CD4-positive, alpha-beta T cell treated with Interleukin-10 for 1 hour (primary cell): ENCODE measurements around the gene LIMS4.
"Not testable (repeated sequence)": the region's sequence is repeated elsewhere in the genome, so short reads cannot be mapped to it uniquely, and the experiment has no call there.

Source experiments
- DNase-seq: peaks from one replicate; pipeline ENCODE4 v3.0.0-alpha.2; 2020

LIMS4 gene, protein sequence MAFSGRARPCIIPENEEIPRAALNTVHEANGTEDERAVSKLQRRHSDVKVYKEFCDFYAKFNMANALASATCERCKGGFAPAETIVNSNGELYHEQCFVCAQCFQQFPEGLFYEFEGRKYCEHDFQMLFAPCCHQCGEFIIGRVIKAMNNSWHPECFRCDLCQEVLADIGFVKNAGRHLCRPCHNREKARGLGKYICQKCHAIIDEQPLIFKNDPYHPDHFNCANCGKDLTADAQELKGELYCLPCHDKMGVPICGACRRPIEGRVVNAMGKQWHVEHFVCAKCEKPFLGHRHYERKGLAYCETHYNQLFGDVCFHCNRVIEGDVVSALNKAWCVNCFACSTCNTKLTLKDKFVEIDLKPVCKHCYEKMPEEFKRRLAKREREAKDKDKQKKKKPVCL

DNA sequence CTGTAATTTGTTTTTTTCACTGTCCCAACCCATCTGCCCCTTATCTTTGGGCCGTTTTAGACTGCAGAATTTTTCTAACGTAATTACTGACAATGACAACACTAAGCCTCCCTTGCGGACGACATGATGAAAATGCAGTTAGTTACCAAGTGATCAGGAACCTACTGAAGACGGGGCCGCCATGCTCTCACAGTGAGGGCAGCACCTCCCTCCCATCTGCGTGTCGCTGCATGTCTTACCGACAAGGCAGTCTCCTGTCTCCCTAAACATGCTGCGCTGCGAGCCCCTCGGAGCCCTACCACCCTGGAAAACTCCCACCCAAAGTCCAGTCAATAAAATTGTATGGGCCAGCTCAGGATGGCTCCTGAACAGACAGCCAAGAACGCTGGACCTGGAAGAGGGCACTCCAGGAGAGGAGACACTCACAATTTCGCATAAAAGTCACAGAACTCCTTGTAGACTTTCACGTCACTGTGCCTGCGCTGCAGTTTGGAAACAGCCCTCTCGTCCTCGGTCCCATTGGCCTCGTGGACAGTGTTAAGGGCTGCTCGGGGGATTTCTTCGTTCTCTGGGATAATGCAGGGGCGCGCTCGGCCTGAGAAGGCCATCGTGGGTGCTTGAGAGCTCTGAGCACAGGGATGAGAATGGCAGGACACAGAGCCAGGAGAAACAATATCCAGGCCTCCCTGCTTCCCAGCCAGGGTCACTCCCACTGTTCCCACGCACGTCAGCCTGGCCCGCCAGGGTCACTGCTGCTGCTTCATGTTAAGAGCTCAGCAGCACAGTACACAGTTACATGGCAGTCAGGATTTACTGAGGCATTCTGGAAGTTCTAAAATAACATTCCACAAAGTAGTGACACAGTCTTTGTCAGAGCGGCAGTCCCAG is at the start of gene LIMS4:
Gene LIMS4 (minus strand): TSS at position 646 of the 888 bp plus-strand sequence. CDS start 38 bp downstream, at position 608.
- DNase-seq = not testable (repeated sequence)

DNA sequence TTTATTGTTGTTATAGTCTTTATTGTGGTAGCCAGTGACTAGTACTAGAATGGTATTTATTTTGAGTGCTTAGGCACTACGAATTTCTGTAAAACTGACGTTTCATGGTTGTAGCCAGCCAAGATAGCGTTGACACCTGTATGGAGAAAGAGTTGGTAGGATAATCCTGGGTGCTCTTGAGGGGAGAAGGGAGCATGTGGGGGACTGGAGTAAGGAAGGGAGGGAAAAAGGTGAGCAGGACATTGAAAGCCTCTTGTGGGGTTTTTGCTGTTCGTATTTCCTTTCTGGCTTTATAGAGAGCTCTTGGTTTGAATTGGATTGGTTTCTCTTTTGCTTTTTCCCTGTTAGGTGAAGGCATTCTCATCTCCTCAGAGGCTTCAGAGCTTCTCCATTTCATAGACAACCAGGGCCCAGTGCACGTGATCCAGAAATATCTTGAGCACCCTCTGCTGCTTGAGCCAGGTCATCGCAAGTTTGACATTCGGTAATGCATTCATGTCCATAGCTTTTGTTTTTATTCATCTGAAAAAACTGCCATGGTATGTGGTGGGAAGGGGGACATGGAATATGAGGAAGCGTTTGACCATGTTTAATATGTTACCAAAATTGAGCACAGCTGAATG is 27.2 kb upstream of the LIMS4 start:
- DNase-seq = not testable (repeated sequence)

DNA sequence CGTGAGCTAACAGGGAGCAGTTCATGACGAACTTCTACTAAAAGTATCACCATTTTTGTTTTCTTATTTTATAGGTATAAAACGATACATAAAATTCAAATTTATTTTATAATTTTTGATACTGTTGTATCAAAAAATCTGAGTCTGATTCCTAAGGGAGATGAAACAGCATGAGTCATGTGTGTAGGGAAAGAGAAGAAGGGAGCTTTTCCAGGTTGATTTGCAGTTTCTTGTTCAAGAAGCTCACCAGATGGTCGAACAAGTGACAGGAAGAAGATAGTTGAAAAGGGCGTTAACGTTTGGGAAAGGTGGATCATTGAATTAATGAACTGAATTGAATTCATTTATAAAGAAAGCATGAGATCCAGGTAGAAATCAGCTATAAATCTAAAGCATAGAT is 23.4 kb upstream of the LIMS4 start:
- not testable (repeated sequence) for DNase-seq

DNA sequence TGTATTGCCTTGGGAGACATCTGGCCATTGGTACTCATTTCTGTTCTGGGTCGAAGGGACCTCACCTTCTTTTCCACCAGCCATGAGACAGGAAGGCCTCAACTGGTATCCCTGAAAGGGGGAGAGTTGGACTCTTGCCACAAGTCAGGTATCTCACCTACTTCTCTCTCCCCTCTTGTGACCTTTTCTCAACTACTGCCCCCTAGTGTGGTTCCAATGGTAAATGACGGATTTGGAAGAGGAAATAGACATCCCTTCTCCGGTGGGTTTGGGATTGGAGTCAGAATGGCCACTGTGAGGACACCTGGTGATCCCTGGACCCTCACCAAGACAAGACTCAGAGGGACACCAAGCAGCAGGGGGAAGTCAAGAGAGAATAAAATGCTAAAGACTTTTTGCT is 21.9 kb upstream of the LIMS4 start:
- not testable (repeated sequence) for DNase-seq

GRCh38 chr2:110488991-110489390 is 16.4 kb upstream of the LIMS4 start:
- DNase-seq = not testable (repeated sequence)

DNA sequence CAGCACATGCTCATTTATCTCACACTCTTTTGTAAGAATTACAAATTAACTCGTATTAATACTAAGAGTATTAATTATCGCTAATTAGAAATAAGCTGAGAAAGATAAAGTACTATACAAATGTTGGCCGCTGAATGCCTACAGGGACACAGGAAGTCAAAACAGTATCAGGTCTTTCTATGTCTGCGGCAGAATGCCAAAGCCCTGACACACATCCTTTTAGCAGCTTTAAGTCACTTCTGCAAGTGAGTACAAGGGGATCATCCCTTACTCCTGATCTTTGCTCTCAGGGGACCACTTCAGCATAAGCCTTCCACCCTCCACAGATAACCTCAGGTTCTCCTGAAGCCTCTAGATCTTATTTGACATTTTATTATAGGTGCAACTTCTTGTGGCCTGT is 10.1 kb upstream of the LIMS4 start:
- not testable (repeated sequence) for DNase-seq

DNA sequence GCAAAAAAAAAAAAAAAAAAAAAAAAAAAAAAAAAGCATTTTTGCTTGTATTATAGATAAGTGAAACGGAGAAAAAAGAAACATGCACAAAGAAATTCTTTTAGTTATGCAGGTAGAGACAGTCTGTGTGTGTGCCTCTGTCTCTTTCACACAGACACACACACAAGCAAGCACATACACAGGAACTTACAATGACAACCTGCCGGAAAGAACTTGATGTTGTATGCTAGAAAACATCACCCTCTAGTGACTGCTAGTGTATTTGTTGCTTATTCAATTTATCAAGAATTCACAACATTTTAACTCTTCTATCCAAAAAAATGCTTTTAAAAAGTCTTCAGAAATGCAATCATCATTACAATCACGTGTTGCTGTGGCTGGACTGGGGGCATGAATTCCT is 8.6 kb upstream of the LIMS4 start:
- not testable (repeated sequence) for DNase-seq

GRCh38 chr2:110480084-110480483 is 7.5 kb upstream of the LIMS4 start:
- DNase-seq = not testable (repeated sequence)

DNA sequence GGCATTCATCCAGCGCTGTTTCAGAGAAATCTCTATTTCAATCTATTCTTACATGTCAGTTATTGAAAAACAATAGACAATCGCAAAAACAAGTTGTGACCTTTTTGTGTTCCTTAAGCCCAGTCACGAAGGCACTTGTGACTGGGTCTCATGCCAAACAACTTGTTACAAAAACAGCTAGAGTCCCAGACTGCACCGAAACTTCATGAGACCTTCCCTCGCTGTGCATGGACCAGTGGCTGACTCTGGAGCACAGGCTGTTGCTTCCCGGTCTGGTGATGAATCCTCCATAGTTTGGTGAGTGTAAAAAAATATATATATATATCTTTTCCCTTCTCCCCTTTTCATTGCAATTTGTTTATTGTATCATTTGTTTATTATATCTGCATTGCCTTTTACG is 4.8 kb upstream of the LIMS4 start:
- not testable (repeated sequence) for DNase-seq

GRCh38 chr2:110476952-110477351 is 4.3 kb upstream of the LIMS4 start:
- not testable (repeated sequence) for DNase-seq

DNA sequence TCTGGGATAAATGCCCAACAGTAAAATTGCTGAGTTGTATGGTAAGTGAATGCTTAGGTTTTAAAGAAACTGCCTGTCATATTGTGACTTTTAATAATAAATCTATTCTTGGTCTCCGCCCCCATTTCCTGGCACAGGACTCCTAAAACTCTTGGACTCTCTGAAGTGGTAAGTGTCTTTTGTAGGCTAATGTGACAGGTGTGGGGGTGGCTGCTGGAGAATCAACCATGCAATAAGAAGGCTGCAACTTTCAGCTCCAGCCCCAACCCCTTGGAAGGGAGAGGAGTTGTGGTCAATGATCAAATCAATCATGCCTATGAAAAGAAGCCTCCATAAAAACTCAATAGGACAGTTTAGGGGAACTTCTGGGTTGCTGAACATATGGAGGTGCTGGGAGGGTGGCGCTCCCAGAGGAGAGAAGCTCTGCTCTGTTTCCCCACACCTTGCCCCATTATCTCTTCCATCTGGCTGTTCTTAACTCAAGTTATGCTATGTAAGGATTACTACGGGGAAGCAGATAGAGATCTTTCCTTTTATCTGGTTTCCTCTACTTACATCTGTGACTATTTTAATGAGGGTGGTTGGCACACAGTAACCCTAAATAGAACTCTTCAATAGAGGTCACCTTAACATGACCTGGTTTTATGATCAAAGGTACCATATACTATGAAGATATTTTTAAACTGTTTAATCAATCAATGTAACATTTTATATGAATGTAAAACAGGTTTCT is 3.2 kb upstream of the LIMS4 start:
- DNase-seq = not testable (repeated sequence)

DNA sequence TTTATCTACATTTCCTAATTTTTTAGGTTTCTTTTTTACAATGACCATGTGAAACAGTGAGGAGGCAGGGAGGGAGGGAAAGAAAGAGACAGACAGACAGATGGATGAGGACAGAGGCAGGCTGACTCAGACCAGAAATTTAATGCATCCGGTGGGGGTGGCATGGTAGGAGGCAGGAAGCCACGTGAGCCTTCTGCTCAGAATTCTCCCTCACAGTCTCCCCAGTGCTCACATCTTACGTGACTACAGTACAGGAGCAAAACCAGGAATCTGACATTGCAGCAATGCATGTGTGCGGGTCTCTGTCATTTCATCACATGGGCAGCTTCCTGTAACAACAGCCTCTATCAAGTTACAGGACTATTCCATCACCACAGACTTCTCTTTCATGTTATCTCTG is 2.3 kb upstream of the LIMS4 start:
- not testable (repeated sequence) for DNase-seq

- not testable (repeated sequence) for DNase-seq
Observed at GRCh38 chr2:110473059-110473358, 393 bp upstream of the LIMS4 start.

- DNase-seq = not testable (repeated sequence)
Observed at GRCh38 chr2:110468921-110469320, 3.7 kb downstream of the LIMS4 start.

- not testable (repeated sequence) for DNase-seq
Observed at GRCh38 chr2:110465312-110465711, 7.3 kb downstream of the LIMS4 start.

DNA sequence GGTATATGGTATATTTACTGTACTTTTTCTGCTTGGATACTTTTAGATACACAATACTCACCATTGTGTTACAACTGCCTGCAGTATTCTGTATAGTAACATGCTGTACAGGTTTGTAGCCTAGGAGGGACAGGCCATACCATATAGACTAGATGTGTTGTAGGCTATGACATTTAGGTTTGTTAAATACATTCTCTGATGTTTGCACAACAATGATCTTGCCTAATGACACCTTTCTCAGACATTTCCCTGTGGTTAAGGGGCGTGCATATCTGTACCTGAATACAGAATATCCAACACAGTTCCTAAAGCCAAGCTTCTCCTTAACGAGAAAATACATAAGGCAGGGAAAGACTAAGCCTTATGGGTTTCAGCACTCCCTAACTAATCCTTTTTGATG is 10.2 kb downstream of the LIMS4 start:
- DNase-seq = not testable (repeated sequence)

DNA sequence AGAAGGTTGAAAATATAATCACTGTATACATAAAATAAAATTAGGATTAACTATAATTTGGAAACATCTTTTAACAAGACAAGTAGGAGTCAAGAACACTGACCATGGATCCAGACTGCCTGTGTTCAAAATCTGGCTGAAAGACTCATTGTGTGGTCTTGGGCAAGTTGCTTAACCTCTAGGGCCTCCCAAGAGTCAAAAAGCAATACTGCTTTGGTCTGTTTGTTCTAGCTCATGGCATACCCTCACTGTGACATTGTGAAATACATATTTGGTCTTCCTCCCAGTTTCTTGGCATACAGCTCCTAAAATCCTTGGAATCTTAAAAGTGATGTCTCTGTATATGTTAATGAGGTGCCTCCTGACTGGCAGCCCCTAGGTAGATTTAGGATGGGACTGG is 12.3 kb downstream of the LIMS4 start:
- DNase-seq = not testable (repeated sequence)

DNA sequence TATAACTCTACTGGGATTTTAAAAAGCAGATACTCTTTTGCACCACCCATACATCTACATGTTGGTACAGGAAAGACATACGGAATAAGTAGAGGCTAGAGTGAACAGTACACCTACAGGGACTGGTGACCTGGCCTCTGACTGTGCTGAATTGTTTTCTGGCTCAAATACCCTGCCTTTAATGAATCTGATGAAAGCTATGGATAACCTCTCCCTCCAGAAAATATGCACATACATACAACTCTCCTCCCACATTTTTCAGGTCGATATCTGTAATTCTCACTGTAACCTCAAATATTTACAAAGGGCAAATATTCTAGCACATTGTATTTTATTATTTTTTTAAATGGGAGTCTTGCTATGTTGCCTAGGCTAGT is 15.4 kb downstream of the LIMS4 start:
- not testable (repeated sequence) for DNase-seq

DNA sequence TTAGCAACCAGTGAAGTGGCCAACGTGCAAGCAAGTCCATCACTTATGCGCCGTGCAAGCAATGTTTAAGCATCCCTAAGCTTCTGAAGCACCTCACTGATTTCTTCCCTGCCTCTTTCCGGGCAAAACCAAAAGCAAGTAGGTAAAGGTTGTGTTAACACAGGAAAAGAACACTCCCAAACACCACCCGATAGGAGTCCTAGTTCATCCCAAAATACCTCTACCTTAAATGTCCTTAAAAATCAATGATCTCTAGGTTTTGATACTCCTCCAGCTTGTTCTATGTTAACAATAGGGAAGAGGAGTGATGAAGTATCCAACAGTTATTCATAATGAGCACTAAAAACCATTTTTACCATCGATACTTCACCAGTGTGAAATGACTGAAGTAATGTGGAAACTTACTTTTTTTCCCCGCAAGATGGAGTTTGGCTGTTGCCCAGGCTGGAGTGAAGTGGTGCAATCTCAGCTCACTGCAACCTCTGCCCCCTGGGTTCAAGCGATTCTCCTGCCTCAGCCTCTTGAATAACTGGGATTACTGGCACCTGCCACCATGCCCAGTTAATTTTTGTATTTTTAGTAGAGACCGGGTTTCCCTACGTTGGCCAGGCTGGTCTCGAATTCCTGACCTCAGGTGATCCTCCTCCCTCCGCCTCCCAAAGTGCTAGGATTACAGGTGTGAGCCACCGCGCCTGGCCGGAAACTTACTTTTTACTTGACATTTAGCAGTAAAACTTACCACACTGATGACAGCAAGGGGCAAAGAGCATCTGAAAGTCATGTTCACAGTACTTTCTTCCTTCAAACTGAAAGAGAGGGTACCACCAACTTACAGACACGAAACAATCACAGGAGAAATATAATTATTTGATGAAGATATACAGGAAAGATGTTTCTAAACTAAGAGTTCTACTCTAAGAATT is 16.1 kb downstream of the LIMS4 start:
- not testable (repeated sequence) for DNase-seq

DNA sequence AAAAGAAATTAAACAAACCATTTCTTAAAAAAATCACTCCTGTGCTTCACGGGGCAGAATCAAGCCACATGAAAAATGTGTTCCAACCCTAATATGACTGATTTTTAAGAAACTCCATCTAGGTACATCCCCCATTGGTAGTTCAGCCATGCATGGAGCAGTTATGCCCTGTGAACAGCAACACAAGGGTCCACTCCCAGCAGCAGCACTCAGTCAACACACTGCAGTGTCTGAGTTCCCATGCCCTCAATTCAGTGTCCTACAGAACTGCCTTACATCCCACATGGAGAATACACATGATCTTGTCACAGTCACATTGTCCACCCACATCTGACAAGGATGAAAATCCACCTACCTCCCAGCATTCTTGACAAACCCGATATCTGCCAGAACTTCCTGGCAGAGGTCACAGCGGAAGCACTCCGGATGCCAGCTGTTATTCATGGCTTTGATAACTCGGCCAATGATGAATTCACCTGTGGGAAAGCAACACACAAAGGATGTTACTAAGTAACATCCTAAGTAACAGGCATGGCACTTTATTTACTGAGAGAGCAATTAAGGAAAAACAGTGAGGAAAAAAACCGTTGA is 17.4 kb downstream of the LIMS4 start:
- DNase-seq = not testable (repeated sequence)

DNA sequence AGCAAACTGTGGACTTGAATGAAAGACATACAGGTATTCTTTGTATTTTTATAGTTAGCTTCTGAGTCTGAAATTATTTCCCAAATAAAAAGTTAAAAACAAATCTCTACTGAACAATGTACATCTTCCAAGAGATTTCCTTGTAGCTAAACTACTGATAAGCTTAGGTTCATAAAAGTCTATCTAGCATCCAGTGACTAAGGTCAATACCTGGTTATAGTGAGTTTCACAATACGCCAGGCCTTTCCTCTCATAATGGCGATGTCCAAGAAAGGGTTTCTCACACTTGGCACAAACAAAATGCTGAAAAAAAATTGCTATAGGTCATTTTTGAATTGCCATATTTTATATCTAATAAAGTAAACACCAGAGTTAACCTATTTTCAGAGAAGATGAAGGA is 21.7 kb downstream of the LIMS4 start:
- not testable (repeated sequence) for DNase-seq
